ENCODE measurements around the gene RNF133. TPM values are rescaled to one million over a fixed set of nuclear protein-coding genes. Genes with fewer than 3 reads are reported as not detected.

Gene RNF133
- 0.13 and 0.26 TPM in 2 replicates for total RNA-seq

- TF ChIP-seq CTCF (IDR thresholded peaks at IDR 0.05; ENCODE audit: insufficient read depth, low read length, severe bottlenecking): no peak
- H3K4me3 ChIP-seq (ENCODE audit: low read depth, low read length): no peak within 1 kb of the TSS
- no peaks in the 10 kb centered on the region for H3K36me3 ChIP-seq (ENCODE audit: control insufficient read depth, insufficient read depth, low read length)
- FAIRE-seq: no peak
- no peaks in the 10 kb centered on the region for H3K27me3 ChIP-seq (ENCODE audit: control insufficient read depth, insufficient read depth, low read length)
- DNase-seq (ENCODE audit: low read depth): no peak
Measured at GRCh38 chr7:122699017-122699416, at the start of gene RNF133. Gene RNF133 (minus strand): TSS chr7:122699117. CDS start chr7:122698918, 199 bp downstream.

GRCh38 chr7:122748195-122748594 is 49.3 kb upstream of the RNF133 start:
- no peak for TF ChIP-seq CTCF (IDR thresholded peaks at IDR 0.05; ENCODE audit: insufficient read depth, low read length, severe bottlenecking)
- Histone ChIP-seq H3K36me3 (ENCODE audit: control insufficient read depth, insufficient read depth, low read length) (no peaks in the 10 kb centered on the region), H3K4me3 (ENCODE audit: low read depth, low read length) (no peak overlapping the region), H3K27me3 (ENCODE audit: control insufficient read depth, insufficient read depth, low read length) (no peaks in the 10 kb centered on the region)
- DNase-seq (ENCODE audit: low read depth): no peak
- no peak for FAIRE-seq

GRCh38 chr7:122746948-122747347 is 48.0 kb upstream of the RNF133 start:
- H3K36me3 ChIP-seq (ENCODE audit: control insufficient read depth, insufficient read depth, low read length): no peaks in the 10 kb centered on the region
- no peak overlapping the region for H3K4me3 ChIP-seq (ENCODE audit: low read depth, low read length)
- DNase-seq (ENCODE audit: low read depth) (no peak), FAIRE-seq (no peak)
- TF ChIP-seq CTCF (IDR thresholded peaks at IDR 0.05; ENCODE audit: insufficient read depth, low read length, severe bottlenecking): no peak
- no peaks in the 10 kb centered on the region for H3K27me3 ChIP-seq (ENCODE audit: control insufficient read depth, insufficient read depth, low read length)

- no peak for TF ChIP-seq CTCF (IDR thresholded peaks at IDR 0.05; ENCODE audit: insufficient read depth, low read length, severe bottlenecking)
- Histone ChIP-seq H3K36me3 (ENCODE audit: control insufficient read depth, insufficient read depth, low read length) (no peaks in the 10 kb centered on the region), H3K4me3 (ENCODE audit: low read depth, low read length) (no peak overlapping the region), H3K27me3 (ENCODE audit: control insufficient read depth, insufficient read depth, low read length) (no peaks in the 10 kb centered on the region)
- FAIRE-seq: no peak
- no peak for DNase-seq (ENCODE audit: low read depth)
Measured at GRCh38 chr7:122743211-122743610, 44.3 kb upstream of the RNF133 start.

GRCh38 chr7:122738947-122739346 is 40.0 kb upstream of the RNF133 start:
- DNase-seq (ENCODE audit: low read depth): no peak
- TF ChIP-seq CTCF (IDR thresholded peaks at IDR 0.05; ENCODE audit: insufficient read depth, low read length, severe bottlenecking): no peak
- Histone ChIP-seq H3K36me3 (ENCODE audit: control insufficient read depth, insufficient read depth, low read length) (no peaks in the 10 kb centered on the region), H3K27me3 (ENCODE audit: control insufficient read depth, insufficient read depth, low read length) (no peaks in the 10 kb centered on the region), H3K4me3 (ENCODE audit: low read depth, low read length) (no peak overlapping the region)
- FAIRE-seq: no peak

- DNase-seq (ENCODE audit: low read depth) (peak; percentile 12), FAIRE-seq (no peak)
- TF ChIP-seq CTCF (IDR thresholded peaks at IDR 0.05; ENCODE audit: insufficient read depth, low read length, severe bottlenecking): no peak
- Histone ChIP-seq H3K4me3 (ENCODE audit: low read depth, low read length) (no peak overlapping the region), H3K36me3 (ENCODE audit: control insufficient read depth, insufficient read depth, low read length) (no peaks in the 10 kb centered on the region), H3K27me3 (ENCODE audit: control insufficient read depth, insufficient read depth, low read length) (no peaks in the 10 kb centered on the region)
Measured at GRCh38 chr7:122736183-122736582, 37.3 kb upstream of the RNF133 start.

Measured in bronchial epithelial cell (primary cell).